ENCODE measurements around the gene IL25. TPM values are rescaled to one million over a fixed set of nuclear protein-coding genes. Genes with fewer than 3 reads are reported as not detected.

IL25 gene
- total and polyA plus RNA-seq, 2 experiments from 2014 or later = not detected

DNA sequence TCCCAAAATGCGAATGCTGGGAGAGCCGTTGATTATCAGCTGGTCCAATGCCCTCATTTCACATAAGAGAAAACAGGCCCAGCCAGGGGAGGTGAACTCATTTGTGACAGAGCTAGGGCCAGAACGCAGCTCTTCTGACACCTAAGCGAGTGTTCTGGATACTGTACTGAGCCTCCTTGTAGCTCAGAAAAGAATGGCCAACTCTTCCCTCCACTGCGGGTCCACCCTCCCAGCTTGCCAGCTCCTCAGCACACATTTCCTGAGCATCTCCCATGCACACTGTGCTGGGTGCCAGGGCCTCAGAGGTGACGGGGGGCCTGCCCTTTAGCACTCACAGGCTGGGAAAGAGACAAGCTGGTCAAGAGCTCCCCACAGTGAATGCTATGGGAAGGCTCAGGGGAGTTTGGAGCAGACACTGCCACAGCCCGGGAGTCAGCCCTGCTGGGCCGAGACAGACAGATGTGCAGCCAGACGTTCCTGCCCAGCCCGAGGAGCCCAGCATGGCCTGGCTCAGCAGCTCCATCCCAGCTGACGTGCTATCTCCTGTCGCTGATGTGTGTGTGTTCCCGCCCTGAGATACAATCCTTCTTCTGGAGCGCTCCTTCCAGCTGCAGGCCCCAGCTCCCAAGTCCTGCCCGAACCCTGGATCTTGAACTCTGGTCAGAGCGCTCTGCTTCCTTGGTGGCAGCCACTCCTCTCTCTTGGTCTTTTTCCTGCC lies 7.7 kb downstream of the IL25 start:
- no peaks in the 10 kb centered on the region for H4K20me1 ChIP-seq (ENCODE audit: insufficient read depth, poor library complexity, severe bottlenecking)
- H3K27me3 ChIP-seq = no peaks in the 10 kb centered on the region
- no peaks in the 10 kb centered on the region for H3K9me2 ChIP-seq (replicated peaks; ENCODE audit: insufficient read depth)
- no peak overlapping the region for H3K4me2 ChIP-seq
- TF ChIP-seq EZH2 (IDR thresholded peaks at IDR 0.05; ENCODE audit: borderline replicate concordance) (no peak), EZH2phosphoT487 (IDR thresholded peaks at IDR 0.05; ENCODE audit: low read depth, severe bottlenecking, unreplicated experiment) (no peak)
- TF ChIP-seq, protein P1, sequence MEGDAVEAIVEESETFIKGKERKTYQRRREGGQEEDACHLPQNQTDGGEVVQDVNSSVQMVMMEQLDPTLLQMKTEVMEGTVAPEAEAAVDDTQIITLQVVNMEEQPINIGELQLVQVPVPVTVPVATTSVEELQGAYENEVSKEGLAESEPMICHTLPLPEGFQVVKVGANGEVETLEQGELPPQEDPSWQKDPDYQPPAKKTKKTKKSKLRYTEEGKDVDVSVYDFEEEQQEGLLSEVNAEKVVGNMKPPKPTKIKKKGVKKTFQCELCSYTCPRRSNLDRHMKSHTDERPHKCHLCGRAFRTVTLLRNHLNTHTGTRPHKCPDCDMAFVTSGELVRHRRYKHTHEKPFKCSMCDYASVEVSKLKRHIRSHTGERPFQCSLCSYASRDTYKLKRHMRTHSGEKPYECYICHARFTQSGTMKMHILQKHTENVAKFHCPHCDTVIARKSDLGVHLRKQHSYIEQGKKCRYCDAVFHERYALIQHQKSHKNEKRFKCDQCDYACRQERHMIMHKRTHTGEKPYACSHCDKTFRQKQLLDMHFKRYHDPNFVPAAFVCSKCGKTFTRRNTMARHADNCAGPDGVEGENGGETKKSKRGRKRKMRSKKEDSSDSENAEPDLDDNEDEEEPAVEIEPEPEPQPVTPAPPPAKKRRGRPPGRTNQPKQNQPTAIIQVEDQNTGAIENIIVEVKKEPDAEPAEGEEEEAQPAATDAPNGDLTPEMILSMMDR (IDR thresholded peaks at IDR 0.05; ENCODE audit: poor library complexity) = no peak
- no peak overlapping the region for H2AFZ ChIP-seq
- no peaks in the 10 kb centered on the region for H3K79me2 ChIP-seq
- H3K9me3 ChIP-seq (ENCODE audit: low read depth) = no peaks in the 10 kb centered on the region
- no peaks in the 10 kb centered on the region for H3K36me3 ChIP-seq (replicated peaks; ENCODE audit: insufficient read depth, low read depth)
- H3K4me3 ChIP-seq = no peak overlapping the region
- WGBS (ENCODE audit: low lambda C conversion rate, missing lambda C conversion rate) = 72% methylated on average over 16 of the region's 16 CpGs
- no peak overlapping the region for H3K27ac ChIP-seq
- no peak for DNase-seq (ENCODE audit: low spot score)
- H3K4me1 ChIP-seq (ENCODE audit: insufficient read depth) = no peaks in the 10 kb centered on the region

GRCh38 chr14:23380976-23381375 lies 8.4 kb downstream of the IL25 start:
- H3K79me2 ChIP-seq = no peaks in the 10 kb centered on the region
- no peaks in the 10 kb centered on the region for H4K20me1 ChIP-seq (ENCODE audit: insufficient read depth, poor library complexity, severe bottlenecking)
- no peaks in the 10 kb centered on the region for H3K9me2 ChIP-seq (replicated peaks; ENCODE audit: insufficient read depth)
- no peaks in the 10 kb centered on the region for H3K4me1 ChIP-seq (ENCODE audit: insufficient read depth)
- H3K4me3 ChIP-seq = no peak overlapping the region
- H3K36me3 ChIP-seq (replicated peaks; ENCODE audit: insufficient read depth, low read depth) = no peaks in the 10 kb centered on the region
- H3K4me2 ChIP-seq = no peak overlapping the region
- no peaks in the 10 kb centered on the region for H3K27me3 ChIP-seq
- no peak overlapping the region for H3K27ac ChIP-seq
- WGBS (ENCODE audit: low lambda C conversion rate, missing lambda C conversion rate) = 89% methylated on average over 4 of the region's 4 CpGs
- no peak overlapping the region for H2AFZ ChIP-seq
- H3K9me3 ChIP-seq (ENCODE audit: low read depth) = no peaks in the 10 kb centered on the region
- no peak for DNase-seq (ENCODE audit: low spot score)
- TF ChIP-seq EZH2 (IDR thresholded peaks at IDR 0.05; ENCODE audit: borderline replicate concordance) = no peak
- TF ChIP-seq, protein P1 (IDR thresholded peaks at IDR 0.05; ENCODE audit: poor library complexity) = no peak
- no peak for TF ChIP-seq EZH2phosphoT487 (IDR thresholded peaks at IDR 0.05; ENCODE audit: low read depth, severe bottlenecking, unreplicated experiment)

- no peak overlapping the region for H3K4me2 ChIP-seq
- no peak for DNase-seq (ENCODE audit: low spot score)
- TF ChIP-seq, protein P1 (IDR thresholded peaks at IDR 0.05; ENCODE audit: poor library complexity) = no peak
- no peaks in the 10 kb centered on the region for H3K9me3 ChIP-seq (ENCODE audit: low read depth)
- no peaks in the 10 kb centered on the region for H3K4me1 ChIP-seq (ENCODE audit: insufficient read depth)
- H3K79me2 ChIP-seq = no peaks in the 10 kb centered on the region
- H3K27ac ChIP-seq = no peak overlapping the region
- H4K20me1 ChIP-seq (ENCODE audit: insufficient read depth, poor library complexity, severe bottlenecking) = no peaks in the 10 kb centered on the region
- H2AFZ ChIP-seq = no peak overlapping the region
- H3K9me2 ChIP-seq (replicated peaks; ENCODE audit: insufficient read depth) = no peaks in the 10 kb centered on the region
- H3K27me3 ChIP-seq = no peaks in the 10 kb centered on the region
- no peak overlapping the region for H3K4me3 ChIP-seq
- 87% methylated on average over 3 of the region's 3 CpGs for WGBS (ENCODE audit: low lambda C conversion rate, missing lambda C conversion rate)
- no peaks in the 10 kb centered on the region for H3K36me3 ChIP-seq (replicated peaks; ENCODE audit: insufficient read depth, low read depth)
Observed at GRCh38 chr14:23381871-23382270, 9.3 kb downstream of the IL25 start.

All from hepatocyte (in vitro differentiated cells).